Neural progenitor cell (in vitro differentiated cells): ENCODE measurements around the gene MRPL18. TPM values are rescaled to one million over a fixed set of nuclear protein-coding genes. Genes with fewer than 3 reads are reported as not detected.

Source experiments
- DNase-seq: peaks from one replicate; pipeline ENCODE4 v3.0.0-alpha.2; 2016; ENCODE audit warnings: low spot score
- H2AFZ ChIP-seq: fragments of 200-600 bp; sonication (generic); replicated peaks from 2 replicates; pipeline ENCODE4 v1.6.1; 2016; ENCODE audit warnings: antibody characterized with exemption
- H3F3A ChIP-seq: fragments of 200-600 bp; sonication (generic); 2 replicates; pipeline ENCODE4 v1.6.1; 2016; ENCODE audit warnings: antibody characterized with exemption, low read depth
- H3K27ac ChIP-seq: fragments of 200-600 bp; sonication (generic); 2 replicates; pipeline ENCODE4 v1.5.1; 2016; ENCODE audit warnings: mild to moderate bottlenecking
- H3K27me3 ChIP-seq: fragments of 200-600 bp; sonication (generic); 2 replicates; pipeline ENCODE4 v1.6.1; 2016; ENCODE audit warnings: mild to moderate bottlenecking, moderate library complexity
- H3K36me3 ChIP-seq: fragments of 200-600 bp; sonication (generic); 2 replicates; pipeline ENCODE4 v1.5.1; 2016
- H3K4me1 ChIP-seq: fragments of 200-600 bp; sonication (generic); 2 replicates; pipeline ENCODE4 v1.6.1; 2016; ENCODE audit warnings: mixed run types
- H3K4me2 ChIP-seq: fragments of 200-600 bp; sonication (generic); 2 replicates; pipeline ENCODE4 v1.6.1; 2016
- H3K4me3 ChIP-seq: fragments of 200-600 bp; sonication (generic); 2 replicates; pipeline ENCODE4 v1.5.1; 2016
- H3K79me2 ChIP-seq: fragments of 200-600 bp; sonication (generic); 2 replicates; pipeline ENCODE4 v1.6.1; 2016; ENCODE audit warnings: low read depth
- H3K9ac ChIP-seq: fragments of 200-600 bp; sonication (generic); 2 replicates; pipeline ENCODE4 v1.6.1; 2016
- H3K9me3 ChIP-seq: fragments of 200-600 bp; sonication (generic); 2 replicates; pipeline ENCODE4 v1.5.1; 2016; ENCODE audit warnings: low read depth
- H4K20me1 ChIP-seq: fragments of 200-600 bp; sonication (generic); 2 replicates; pipeline ENCODE4 v1.6.1; 2016; ENCODE audit warnings: low read depth
- H3K27ac Mint-ChIP-seq: 3 replicates; pipeline ENCODE4 v1.8.0; 2021; ENCODE audit warnings: mixed read lengths
- H3K27me3 Mint-ChIP-seq: 2 replicates; pipeline ENCODE4 v1.8.0; 2022; ENCODE audit warnings: low read depth, mild to moderate bottlenecking, inconsistent platforms, moderate library complexity, mixed read lengths; ENCODE audit not compliant: insufficient read depth
- H3K36me3 Mint-ChIP-seq: 3 replicates; pipeline ENCODE4 v1.8.0; 2021; ENCODE audit warnings: mixed read lengths
- H3K4me1 Mint-ChIP-seq: 3 replicates; pipeline ENCODE4 v1.8.0; 2021; ENCODE audit warnings: mixed read lengths
- H3K4me3 Mint-ChIP-seq: 3 replicates; pipeline ENCODE4 v1.8.0; 2021; ENCODE audit warnings: mild to moderate bottlenecking, moderate library complexity, mixed read lengths
- H3K9me3 Mint-ChIP-seq: 3 replicates; pipeline ENCODE4 v1.8.0; 2020; ENCODE audit warnings: mixed read lengths
- EZH2 ChIP-seq: fragments of 200-600 bp; sonication (generic); IDR thresholded peaks from 2 replicates; pipeline ENCODE4 v1.6.1; 2017; ENCODE audit warnings: antibody characterized with exemption, mild to moderate bottlenecking, moderate library complexity
- EZH2phosphoT487 ChIP-seq: fragments of 200-600 bp; sonication (generic); IDR thresholded peaks from 2 replicates; pipeline ENCODE4 v1.6.1; 2017; ENCODE audit warnings: antibody characterized with exemption
- total RNA-seq: library from RNA; depleted of rRNA; stranded (reverse); fragments of >200 nt; gene quantifications from 2 replicates; pipeline ENCODE4 v1.2.3, GENCODE V29; 2015; ENCODE audit warnings: low replicate concordance
- TF ChIP-seq, protein P1 (sequence below): fragments of 200-600 bp; sonication (generic); IDR thresholded peaks from 2 replicates; pipeline ENCODE4 v1.5.1; 2017; ENCODE audit warnings: antibody characterized with exemption, mild to moderate bottlenecking

The MRPL18 gene
- total RNA-seq, 1 donor from 2014 or later: 69.1 TPM

DNA sequence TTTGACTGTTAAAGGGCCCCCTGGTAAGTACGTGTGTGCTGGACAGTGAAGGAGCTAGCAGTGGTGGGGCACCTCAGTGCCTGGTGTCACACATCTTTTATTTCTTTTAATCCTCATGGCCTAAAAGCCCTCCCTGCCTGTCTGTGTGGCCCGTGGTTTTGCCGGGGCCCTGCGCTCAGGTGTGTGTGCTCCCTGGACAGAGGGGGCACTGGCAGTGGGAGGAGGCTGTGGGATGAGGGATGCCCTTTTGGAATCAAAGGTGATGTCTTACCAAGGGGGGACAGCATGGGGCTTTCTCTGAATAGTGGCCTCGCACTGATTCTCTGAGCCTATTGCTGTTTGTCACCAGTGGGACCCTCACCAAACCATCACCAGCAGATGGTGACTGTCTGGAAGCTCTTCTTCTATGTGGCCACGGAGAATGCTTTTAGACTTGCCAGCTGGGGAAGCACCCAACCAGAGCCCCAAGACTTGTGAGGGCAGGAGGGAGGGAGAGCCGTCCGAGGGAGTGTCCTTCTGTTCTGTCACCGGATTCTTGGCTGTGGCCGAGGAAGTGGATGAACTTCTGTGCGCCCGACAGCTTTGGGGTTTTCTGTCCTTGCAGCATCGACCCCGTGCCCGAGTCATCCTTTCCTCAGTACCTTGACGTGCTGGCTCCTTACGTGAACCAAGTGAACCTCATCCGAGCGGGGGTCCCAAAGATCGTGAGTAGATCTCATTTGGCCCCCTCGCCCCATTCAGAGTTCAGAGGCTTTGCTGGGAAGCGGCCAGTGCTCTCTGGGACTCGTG, 27.9 kb downstream of the MRPL18 start:
- no peak for DNase-seq
- TF ChIP-seq, protein P1, sequence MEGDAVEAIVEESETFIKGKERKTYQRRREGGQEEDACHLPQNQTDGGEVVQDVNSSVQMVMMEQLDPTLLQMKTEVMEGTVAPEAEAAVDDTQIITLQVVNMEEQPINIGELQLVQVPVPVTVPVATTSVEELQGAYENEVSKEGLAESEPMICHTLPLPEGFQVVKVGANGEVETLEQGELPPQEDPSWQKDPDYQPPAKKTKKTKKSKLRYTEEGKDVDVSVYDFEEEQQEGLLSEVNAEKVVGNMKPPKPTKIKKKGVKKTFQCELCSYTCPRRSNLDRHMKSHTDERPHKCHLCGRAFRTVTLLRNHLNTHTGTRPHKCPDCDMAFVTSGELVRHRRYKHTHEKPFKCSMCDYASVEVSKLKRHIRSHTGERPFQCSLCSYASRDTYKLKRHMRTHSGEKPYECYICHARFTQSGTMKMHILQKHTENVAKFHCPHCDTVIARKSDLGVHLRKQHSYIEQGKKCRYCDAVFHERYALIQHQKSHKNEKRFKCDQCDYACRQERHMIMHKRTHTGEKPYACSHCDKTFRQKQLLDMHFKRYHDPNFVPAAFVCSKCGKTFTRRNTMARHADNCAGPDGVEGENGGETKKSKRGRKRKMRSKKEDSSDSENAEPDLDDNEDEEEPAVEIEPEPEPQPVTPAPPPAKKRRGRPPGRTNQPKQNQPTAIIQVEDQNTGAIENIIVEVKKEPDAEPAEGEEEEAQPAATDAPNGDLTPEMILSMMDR: no peak
- no peak for TF ChIP-seq EZH2phosphoT487
- no peak for TF ChIP-seq EZH2
- no peak overlapping the region for H3K4me3 ChIP-seq
- H2AFZ ChIP-seq: no peak overlapping the region
- H3K4me1 ChIP-seq: no peaks in the 10 kb centered on the region
- Mint-ChIP-seq H3K4me1 (peaks cover 20% of the 10 kb centered on the region), H3K4me3 (no peak overlapping the region), H3K27ac (no peak overlapping the region), H3K36me3 (no peaks in the 10 kb centered on the region), H3K9me3 (no peaks in the 10 kb centered on the region), H3K27me3 (peaks cover 7% of the 10 kb centered on the region)
- no peaks in the 10 kb centered on the region for H3F3A ChIP-seq
- H3K27me3 ChIP-seq: no peaks in the 10 kb centered on the region
- no peak overlapping the region for H3K27ac ChIP-seq
- no peaks in the 10 kb centered on the region for H3K79me2 ChIP-seq
- H3K4me2 ChIP-seq: no peak overlapping the region
- H3K9ac ChIP-seq: no peak overlapping the region
- H4K20me1 ChIP-seq: no peaks in the 10 kb centered on the region
- no peaks in the 10 kb centered on the region for H3K9me3 ChIP-seq
- no peaks in the 10 kb centered on the region for H3K36me3 ChIP-seq

DNA sequence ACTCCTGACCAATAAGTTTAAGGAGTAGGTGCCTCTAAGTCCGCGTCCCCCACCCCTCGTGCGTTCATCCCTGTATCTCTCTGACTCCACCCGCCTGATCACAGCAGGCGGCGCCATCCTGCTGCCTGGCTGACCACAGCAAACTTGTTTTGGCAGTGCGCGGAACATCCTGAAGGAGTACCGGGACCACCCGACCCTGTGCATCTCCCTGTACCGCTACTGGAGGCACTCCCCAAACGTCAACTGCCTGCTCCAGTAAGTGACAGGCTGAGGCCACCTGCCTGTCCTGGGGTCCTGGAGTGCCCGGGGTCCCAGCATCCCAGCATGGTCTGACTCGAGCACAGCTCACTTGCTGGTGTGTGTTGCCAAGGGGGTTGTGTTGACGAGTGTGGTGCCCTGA, 28.8 kb downstream of the MRPL18 start:
- DNase-seq: no peak
- H3K36me3 ChIP-seq: no peaks in the 10 kb centered on the region
- H3K27me3 ChIP-seq: no peaks in the 10 kb centered on the region
- Mint-ChIP-seq H3K4me1 (peaks cover 20% of the 10 kb centered on the region), H3K27ac (no peak overlapping the region), H3K4me3 (no peak overlapping the region), H3K27me3 (peaks cover 7% of the 10 kb centered on the region), H3K9me3 (no peaks in the 10 kb centered on the region), H3K36me3 (no peaks in the 10 kb centered on the region)
- H3F3A ChIP-seq: no peaks in the 10 kb centered on the region
- H2AFZ ChIP-seq: no peak overlapping the region
- H3K27ac ChIP-seq: no peak overlapping the region
- no peaks in the 10 kb centered on the region for H3K79me2 ChIP-seq
- no peak overlapping the region for H3K4me3 ChIP-seq
- H3K9me3 ChIP-seq: no peaks in the 10 kb centered on the region
- TF ChIP-seq EZH2 (no peak), EZH2phosphoT487 (no peak)
- no peaks in the 10 kb centered on the region for H3K4me1 ChIP-seq
- H4K20me1 ChIP-seq: no peaks in the 10 kb centered on the region
- H3K9ac ChIP-seq: no peak overlapping the region
- no peak overlapping the region for H3K4me2 ChIP-seq

DNA sequence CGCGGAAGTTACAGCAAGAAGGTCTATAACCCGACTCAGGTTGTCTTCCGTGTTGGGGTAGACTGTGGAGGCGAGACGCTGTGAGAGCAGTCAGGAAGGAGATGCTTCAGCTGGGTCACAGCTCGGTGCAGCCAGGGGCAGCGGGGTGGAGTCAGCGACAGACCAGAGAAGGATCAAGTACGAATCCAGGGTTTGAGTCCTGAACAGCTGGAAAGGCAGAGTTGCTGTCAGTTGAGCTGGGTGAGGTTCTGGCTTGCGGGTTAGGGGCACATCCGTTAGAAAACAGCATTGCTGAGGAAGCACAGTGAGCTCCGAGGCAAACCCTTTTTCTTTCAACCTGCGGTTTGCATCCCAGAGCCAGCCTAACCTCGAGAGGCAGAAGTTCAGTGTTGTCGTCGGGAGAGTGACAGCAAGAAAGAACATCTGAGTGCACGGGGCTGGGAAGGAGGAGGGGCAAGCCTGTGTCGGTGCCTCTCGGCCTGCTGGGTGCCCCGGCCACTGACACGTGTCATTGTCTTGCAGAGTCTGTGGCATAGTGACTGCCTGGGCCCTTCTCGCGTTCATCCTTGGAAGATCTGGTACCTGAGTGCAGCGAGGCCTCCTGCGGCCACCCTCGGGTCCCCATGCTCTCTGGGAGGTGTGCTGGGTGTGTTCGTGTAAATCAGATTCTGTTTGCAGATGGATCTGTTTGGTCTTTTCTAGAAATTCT, 29.8 kb downstream of the MRPL18 start:
- Mint-ChIP-seq H3K36me3 (no peaks in the 10 kb centered on the region), H3K27me3 (peaks cover 7% of the 10 kb centered on the region), H3K4me3 (no peak overlapping the region), H3K27ac (peak overlapping the region; percentile 93), H3K4me1 (peaks cover 20% of the 10 kb centered on the region), H3K9me3 (no peaks in the 10 kb centered on the region)
- no peak overlapping the region for H3K27ac ChIP-seq
- H2AFZ ChIP-seq: peak overlapping the region; percentile 37
- H3F3A ChIP-seq: no peaks in the 10 kb centered on the region
- H3K9me3 ChIP-seq: no peaks in the 10 kb centered on the region
- no peak overlapping the region for H3K9ac ChIP-seq
- no peak overlapping the region for H3K4me2 ChIP-seq
- peak; percentile 11 for DNase-seq
- H3K4me1 ChIP-seq: no peaks in the 10 kb centered on the region
- no peaks in the 10 kb centered on the region for H3K36me3 ChIP-seq
- no peaks in the 10 kb centered on the region for H4K20me1 ChIP-seq
- TF ChIP-seq, protein P1: no peak
- TF ChIP-seq EZH2phosphoT487 (no peak), EZH2 (no peak)
- H3K27me3 ChIP-seq: no peaks in the 10 kb centered on the region
- no peak overlapping the region for H3K4me3 ChIP-seq
- H3K79me2 ChIP-seq: no peaks in the 10 kb centered on the region

DNA sequence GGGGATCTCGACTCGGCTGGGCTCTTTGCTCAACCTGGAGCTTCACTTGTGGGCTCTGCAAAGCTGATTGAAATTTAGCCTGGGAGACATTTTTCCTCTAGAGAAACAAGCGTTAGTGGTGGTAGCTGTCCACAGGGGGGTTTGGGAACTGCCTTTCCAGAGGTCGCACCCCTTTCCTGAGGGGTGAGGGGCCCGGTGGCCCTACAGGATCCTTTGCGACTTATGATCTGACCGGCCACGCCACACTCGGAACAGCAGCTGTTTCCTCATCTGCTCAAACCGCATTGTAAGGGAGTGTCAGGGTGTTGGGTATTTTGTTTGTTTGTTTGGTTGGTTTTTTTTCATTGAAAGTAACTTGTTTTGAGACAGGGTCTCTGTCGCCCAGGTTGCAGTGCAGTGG, 30.9 kb downstream of the MRPL18 start:
- peaks cover 7% of the 10 kb centered on the region for H3K27me3 Mint-ChIP-seq
- Histone ChIP-seq H3K9me3 (no peaks in the 10 kb centered on the region), H3K9ac (no peak overlapping the region), H3K4me1 (no peaks in the 10 kb centered on the region), H3K27ac (no peak overlapping the region), H3K36me3 (no peaks in the 10 kb centered on the region), H3K4me2 (no peak overlapping the region), H3F3A (no peaks in the 10 kb centered on the region), H3K27me3 (no peaks in the 10 kb centered on the region), H4K20me1 (no peaks in the 10 kb centered on the region), H3K4me3 (no peak overlapping the region), H3K79me2 (no peaks in the 10 kb centered on the region), H2AFZ (no peak overlapping the region)
- TF ChIP-seq EZH2phosphoT487 (no peak), EZH2 (no peak)
- TF ChIP-seq, protein P1: no peak
- DNase-seq: no peak
- H3K9me3 Mint-ChIP-seq: no peaks in the 10 kb centered on the region
- no peaks in the 10 kb centered on the region for H3K36me3 Mint-ChIP-seq
- peaks cover 17% of the 10 kb centered on the region for H3K4me1 Mint-ChIP-seq
- H3K27ac Mint-ChIP-seq: no peak overlapping the region
- H3K4me3 Mint-ChIP-seq: no peak overlapping the region
